Endothelial cell of umbilical vein (primary cell): ENCODE data around the gene CNKSR3. TPM values are rescaled to one million over a fixed set of nuclear protein-coding genes. Genes with fewer than 3 reads are reported as not detected.

Source experiments
- BruUV-seq: library from RNA; stranded (reverse); fragments of 400-500 nt; replicated peaks from 2 replicates; lab custom pipeline; 2021; lab: Mats Ljungman, UMichigan
- CTCF ChIA-PET: fragments of 300-600, 350-600 bp; sonication (Branson Sonifier 250); formaldehyde crosslinking; loops from one replicate; lab custom pipeline; 2021; ENCODE audit warnings: antibody characterized with exemption, inconsistent platforms; lab: Charles Lee
- POLR2A ChIA-PET: fragments of 300-600, 350-600 bp; sonication (Branson Sonifier 250); formaldehyde crosslinking; loops from one replicate; lab custom pipeline; 2021; ENCODE audit warnings: antibody characterized with exemption, inconsistent platforms; lab: Charles Lee
- DNase-seq: peaks from one replicate; pipeline ENCODE4 v3.0.0-alpha.2; 2011; ENCODE audit warnings: low read depth, low spot score
- FAIRE-seq: peaks from 2 replicates; lab custom pipeline; 2011; peaks lifted over from hg19 to GRCh38; lab: Jason Lieb, UNC
- H2AFZ ChIP-seq: 2 replicates; pipeline ENCODE4 v1.6.0; 2012; ENCODE audit warnings: low read depth, low read length, control low read depth, inconsistent platforms
- H3K27ac ChIP-seq: 2 replicates; pipeline ENCODE4 v1.5.1; 2011; ENCODE audit warnings: low read depth, mild to moderate bottlenecking, control low read depth, low read length, moderate library complexity; ENCODE audit not compliant: insufficient read depth
- H3K27me3 ChIP-seq, 2 experiments: 2 replicates each; pipeline versions ENCODE4 v1.6.0 to v1.6.1; 2011; ENCODE audit warnings: low read length in 2 of 2, mixed read lengths in 1 of 2; ENCODE audit not compliant: control insufficient read depth in 2 of 2, insufficient read depth in 2 of 2
- H3K36me3 ChIP-seq, 2 experiments: 2 replicates in 1 of 2; 3 replicates in 1 of 2; pipeline ENCODE4 v1.5.1; 2011; ENCODE audit warnings: low read length in 2 of 2, mild to moderate bottlenecking in 1 of 2, moderate library complexity in 1 of 2; ENCODE audit not compliant: control insufficient read depth in 2 of 2, insufficient read depth in 2 of 2; ENCODE audit errors: extremely low read depth in 1 of 2
- H3K4me1 ChIP-seq: 3 replicates; pipeline ENCODE4 v1.5.1; 2011; ENCODE audit warnings: mild to moderate bottlenecking, low read length; ENCODE audit not compliant: control insufficient read depth, insufficient read depth; ENCODE audit errors: extremely low read depth
- H3K4me2 ChIP-seq: 2 replicates; pipeline ENCODE4 v1.6.1; 2011; ENCODE audit warnings: low read length, control low read depth, mixed read lengths; ENCODE audit not compliant: insufficient read depth
- H3K4me3 ChIP-seq, 3 experiments: fragments of 200-600 bp in 1 of 3; sonication (generic), shearing (Covaris generic) in 1 of 3; replicated peaks in 1 of 3; 2 replicates each; pipeline ENCODE4 v1.5.1; 2011 to 2016; ENCODE audit warnings: control low read depth in 3 of 3, low read length in 3 of 3, mild to moderate bottlenecking in 2 of 3, inconsistent platforms in 1 of 3, low read depth in 1 of 3, moderate library complexity in 1 of 3; ENCODE audit not compliant: insufficient read depth in 1 of 3
- H3K79me2 ChIP-seq: 2 replicates; pipeline ENCODE4 v1.6.0; 2012; ENCODE audit warnings: low read length, inconsistent platforms; ENCODE audit not compliant: control insufficient read depth, insufficient read depth
- H3K9ac ChIP-seq: replicated peaks from 2 replicates; pipeline ENCODE3; 2011; ENCODE audit warnings: low read length, control low read depth; ENCODE audit not compliant: insufficient read depth; ENCODE audit errors: extremely low read depth
- H3K9me1 ChIP-seq: replicated peaks from 3 replicates; pipeline ENCODE4 v1.6.0; 2011; ENCODE audit warnings: mild to moderate bottlenecking, low read length; ENCODE audit not compliant: control insufficient read depth, insufficient read depth; ENCODE audit errors: extremely low read depth
- H3K9me3 ChIP-seq: replicated peaks from 2 replicates; pipeline ENCODE4 v1.5.1; 2012; ENCODE audit warnings: low read length, inconsistent platforms; ENCODE audit not compliant: control insufficient read depth, insufficient read depth
- H4K20me1 ChIP-seq: replicated peaks from 2 replicates; pipeline ENCODE3; 2011; ENCODE audit warnings: mild to moderate bottlenecking, low read length; ENCODE audit not compliant: control insufficient read depth, insufficient read depth; ENCODE audit errors: extremely low read depth
- GATA2 ChIP-seq: IDR thresholded peaks from 2 replicates; pipeline ENCODE4 v1.7.0; 2011; ENCODE audit warnings: low read depth, mild to moderate bottlenecking, moderate library complexity, mixed read lengths, low read length; ENCODE audit not compliant: insufficient read length, insufficient read depth
- MYC ChIP-seq: IDR thresholded peaks from one replicate; pipeline ENCODE4 v1.6.1; 2011; ENCODE audit warnings: mild to moderate bottlenecking, low read depth, low read length
- dilution Hi-C: fragments of 300-500 bp; cut with MboI; formaldehyde crosslinking; loops from one replicate; pipeline ENCODE4 v1.15.0; 2019; ENCODE audit warnings: low sequenced_read_pairs; ENCODE audit not compliant: extremely low pct_ligation_motif_present
- intact Hi-C: fragments of 100-400 bp; cut with micrococcal nuclease; formaldehyde crosslinking; loops from one replicate; pipeline ENCODE4 v1.10.0; 2022
- polyA plus RNA-seq, 4 experiments: library from polyadenylated mRNA; depleted of rRNA in 3 of 4; stranded (reverse) in 3 of 4; unstranded in 1 of 4; fragments of >200 nt; gene quantifications; 2 replicates each; pipeline versions ENCODE4 v1.2.1 to v1.2.3, GENCODE V29; 2011 to 2012; ENCODE audit warnings: missing spikeins in 1 of 4
- total RNA-seq: library from RNA; stranded (reverse); gene quantifications from 2 replicates; pipeline ENCODE4 v1.2.3, GENCODE V29; 2021
- TF ChIP-seq, protein P1 (sequence below), 2 donors: IDR thresholded peaks; 1 replicate in 1 of 2; 2 replicates in 1 of 2; pipeline ENCODE4 v1.5.1; 2011; ENCODE audit warnings: low read length in 2 of 2, mild to moderate bottlenecking in 2 of 2, moderate library complexity in 2 of 2, control low read depth in 1 of 2, inconsistent platforms in 1 of 2, low read depth in 1 of 2; ENCODE audit not compliant: insufficient read depth in 1 of 2; ENCODE audit errors: extremely low read depth in 1 of 2

Gene CNKSR3
- total and polyA plus RNA-seq, 2 donors (not counting 3 experiments of a cell fraction or from before 2014, with no cell fraction given), result 2.3 to 15.6 TPM

DNA sequence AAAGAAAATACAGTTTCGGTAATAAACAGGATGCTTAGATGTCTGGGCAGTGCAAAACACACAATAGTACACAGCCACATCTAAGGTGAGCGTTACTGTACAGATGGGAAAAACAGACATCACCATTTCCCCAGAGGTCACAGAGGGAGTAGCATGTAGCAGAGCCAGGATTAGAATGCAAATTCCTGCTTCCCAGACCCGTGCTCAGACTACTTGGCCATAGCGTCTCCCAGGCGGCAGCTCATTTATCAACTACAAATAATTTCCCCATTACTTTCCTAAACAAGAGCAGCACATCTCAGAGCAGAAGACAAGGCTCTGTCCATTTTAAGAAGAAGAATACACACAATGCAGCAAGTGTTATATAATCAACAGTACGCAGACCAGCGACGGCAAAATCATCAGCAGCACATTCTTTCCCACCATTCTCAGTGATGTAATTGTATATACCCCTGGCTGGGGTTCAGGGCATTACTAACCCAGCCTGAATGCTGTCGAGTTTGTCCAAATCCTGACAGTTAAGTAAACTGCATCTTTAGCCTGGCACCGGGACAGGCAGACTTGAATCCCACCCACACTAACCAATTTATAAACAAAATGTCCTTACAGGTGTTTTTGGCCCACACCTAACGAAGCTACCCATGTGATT is 61.9 kb downstream of the CNKSR3 start:
- Histone ChIP-seq H3K9me3 (no peaks in the 10 kb centered on the region), H2AFZ (no peak overlapping the region), H4K20me1 (peaks cover 2% of the 10 kb centered on the region), H3K27me3 (no peaks in the 10 kb centered on the region), H3K27ac (no peak overlapping the region), H3K4me2 (peak overlapping the region; percentile 29), H3K79me2 (no peaks in the 10 kb centered on the region), H3K36me3 (no peaks in the 10 kb centered on the region), H3K4me1 (peaks cover 19% of the 10 kb centered on the region), H3K9ac (no peak overlapping the region), H3K4me3 (no peak overlapping the region), H3K9me1 (no peaks in the 10 kb centered on the region)
- dilution Hi-C loops (no loop called here), intact Hi-C loops (loop anchor here (1.0 kb wide), 7 partner anchors 15 to 214 kb away; partner anchors contain the start of gene CNKSR3)
- TF ChIP-seq MYC (no peak), GATA2 (no peak)
- TF ChIP-seq, protein P1, sequence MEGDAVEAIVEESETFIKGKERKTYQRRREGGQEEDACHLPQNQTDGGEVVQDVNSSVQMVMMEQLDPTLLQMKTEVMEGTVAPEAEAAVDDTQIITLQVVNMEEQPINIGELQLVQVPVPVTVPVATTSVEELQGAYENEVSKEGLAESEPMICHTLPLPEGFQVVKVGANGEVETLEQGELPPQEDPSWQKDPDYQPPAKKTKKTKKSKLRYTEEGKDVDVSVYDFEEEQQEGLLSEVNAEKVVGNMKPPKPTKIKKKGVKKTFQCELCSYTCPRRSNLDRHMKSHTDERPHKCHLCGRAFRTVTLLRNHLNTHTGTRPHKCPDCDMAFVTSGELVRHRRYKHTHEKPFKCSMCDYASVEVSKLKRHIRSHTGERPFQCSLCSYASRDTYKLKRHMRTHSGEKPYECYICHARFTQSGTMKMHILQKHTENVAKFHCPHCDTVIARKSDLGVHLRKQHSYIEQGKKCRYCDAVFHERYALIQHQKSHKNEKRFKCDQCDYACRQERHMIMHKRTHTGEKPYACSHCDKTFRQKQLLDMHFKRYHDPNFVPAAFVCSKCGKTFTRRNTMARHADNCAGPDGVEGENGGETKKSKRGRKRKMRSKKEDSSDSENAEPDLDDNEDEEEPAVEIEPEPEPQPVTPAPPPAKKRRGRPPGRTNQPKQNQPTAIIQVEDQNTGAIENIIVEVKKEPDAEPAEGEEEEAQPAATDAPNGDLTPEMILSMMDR (IDR thresholded peaks at IDR 0.05; ENCODE audit: extremely low read depth in 1 of 2, insufficient read depth in 1 of 2, low read depth in 1 of 2, low read length in 2 of 2), result peak in 1 of 2 donors; percentile 29
- CTCF ChIA-PET, result interaction anchor here (0.5 to 4.0 kb wide), 17 partner anchors 9 to 227 kb away, joined by 3 to 15 read pairs (median 4); no protein-coding TSS in a partner anchor
- DNase-seq (peak; percentile 77), FAIRE-seq (peak; percentile 60)
- no TSS peak for BruUV-seq
- POLR2A ChIA-PET, result interaction anchor here (0.7 to 1.2 kb wide), 3 partner anchors 15 to 64 kb away, joined by 3 to 8 read pairs (median 6); no protein-coding TSS in a partner anchor
